Stimulated activated CD8-positive, alpha-beta memory T cell treated with anti-CD3 and anti-CD28 coated beads, Interleukin-12 subunit alpha, Interleukin-12 subunit beta, amount 100 ng/mL, for 24 hours (primary cell): ENCODE measurements around the gene CFAP298.
"Not testable (repeated sequence)": the region's sequence is repeated elsewhere in the genome, so short reads cannot be mapped to it uniquely, and the experiment has no call there.

Source experiments
- DNase-seq: peaks from one replicate; pipeline ENCODE4 v3.0.0-alpha.2; 2020; ENCODE audit errors: extremely low read depth

Gene CFAP298

GRCh38 chr21:32612075-32612998 is at the start of gene CFAP298:
Gene CFAP298, minus strand, starts transcription at chr21:32612377. Its CDS starts 134 bp downstream, at chr21:32612243.
- peak; percentile 73 for DNase-seq

- not testable (repeated sequence) for DNase-seq
These were observed 49.0 kb upstream of the CFAP298 start for GRCh38 chr21:32661026-32661782.

GRCh38 chr21:32658524-32658923 is 46.3 kb upstream of the CFAP298 start:
- DNase-seq = no peak

- no peak for DNase-seq
These were observed 41.2 kb upstream of the CFAP298 start for GRCh38 chr21:32653326-32653901.

GRCh38 chr21:32648165-32648564 is 36.0 kb upstream of the CFAP298 start:
- DNase-seq = no peak

GRCh38 chr21:32645261-32646182 is 33.3 kb upstream of the CFAP298 start:
- no peak for DNase-seq

GRCh38 chr21:32641710-32642698 is 29.8 kb upstream of the CFAP298 start:
- DNase-seq = no peak

- DNase-seq = no peak
These were observed 14.5 kb upstream of the CFAP298 start for GRCh38 chr21:32626621-32627196.

GRCh38 chr21:32618218-32618617 is 6.0 kb upstream of the CFAP298 start:
- not testable (repeated sequence) for DNase-seq

GRCh38 chr21:32613436-32614043 is 1.4 kb upstream of the CFAP298 start:
- DNase-seq = no peak

GRCh38 chr21:32612999-32613337 is 791 bp upstream of the CFAP298 start:
- DNase-seq = no peak

GRCh38 chr21:32611471-32611997 is 643 bp downstream of the CFAP298 start:
- DNase-seq = no peak

- not testable (repeated sequence) for DNase-seq
These were observed 1.2 kb downstream of the CFAP298 start for GRCh38 chr21:32610940-32611339.

GRCh38 chr21:32608851-32609250 is 3.3 kb downstream of the CFAP298 start:
- no peak for DNase-seq

GRCh38 chr21:32605469-32605868 is 6.7 kb downstream of the CFAP298 start:
- DNase-seq = no peak

GRCh38 chr21:32604464-32604863 is 7.7 kb downstream of the CFAP298 start:
- DNase-seq = no peak

- no peak for DNase-seq
These were observed 9.0 kb downstream of the CFAP298 start for GRCh38 chr21:32603131-32603530.

GRCh38 chr21:32602099-32602498 is 10.1 kb downstream of the CFAP298 start:
- no peak for DNase-seq

GRCh38 chr21:32599526-32599925 is 12.7 kb downstream of the CFAP298 start:
- no peak for DNase-seq
